NCI-H2196 (cell line): ENCODE data around the gene SETDB1.

Experiments used
- DNase-seq: peaks from one replicate; lab custom pipeline; 2025; ENCODE audit not compliant: unreplicated experiment; lab: John Stamatoyannopoulos, UW

SETDB1 gene

GRCh38 chr1:151001602-151002001 lies 75.4 kb downstream of the SETDB1 start:
- DNase-seq: no peak

GRCh38 chr1:151002051-151002450 lies 75.9 kb downstream of the SETDB1 start:
- no peak for DNase-seq

- DNase-seq: no peak
Measured at GRCh38 chr1:151002611-151003010, 76.4 kb downstream of the SETDB1 start.

GRCh38 chr1:151003180-151003579 lies 77.0 kb downstream of the SETDB1 start:
- DNase-seq: no peak

- no peak for DNase-seq
Measured at GRCh38 chr1:151005729-151006319, 79.7 kb downstream of the SETDB1 start.

- peak; percentile 71 for DNase-seq
Measured at GRCh38 chr1:151006327-151007052, 80.3 kb downstream of the SETDB1 start, which contains the start of gene MINDY1. MINDY1 (minus strand) TSS chr1:151006902; CDS start chr1:151002617, 4,285 bp downstream.

- no peak for DNase-seq
Measured at GRCh38 chr1:151007853-151008243, 81.7 kb downstream of the SETDB1 start.

GRCh38 chr1:151008244-151009205 lies 82.4 kb downstream of the SETDB1 start, which contains the start of gene PRUNE1:
PRUNE1 (plus strand) TSS chr1:151008449; CDS start chr1:151008633, 184 bp downstream.
- peak; percentile 98 for DNase-seq

GRCh38 chr1:151009206-151009587 lies 83.0 kb downstream of the SETDB1 start:
- no peak for DNase-seq

GRCh38 chr1:151009674-151010345 lies 83.6 kb downstream of the SETDB1 start:
- no peak for DNase-seq

GRCh38 chr1:151010346-151010726 lies 84.2 kb downstream of the SETDB1 start:
- no peak for DNase-seq

- no peak for DNase-seq
Measured at GRCh38 chr1:151011154-151011850, 85.1 kb downstream of the SETDB1 start.

GRCh38 chr1:151012684-151013471 lies 86.7 kb downstream of the SETDB1 start:
- DNase-seq: no peak

- peak; percentile 15 for DNase-seq
Measured at GRCh38 chr1:151013518-151013917, 87.4 kb downstream of the SETDB1 start.
